Heart left ventricle (tissue), 13 donors: ENCODE results near the gene GABBR2.

ENCODE experiments used
- CTCF ChIP-seq, 12 donors: fragments of 200-600 bp; sonication (generic) in 4 of 12; IDR thresholded peaks; one replicate each; pipeline versions ENCODE4 v1.5.0 to v1.8.0; 2018 to 2022; ENCODE audit warnings: antibody characterized with exemption in 12 of 12, mild to moderate bottlenecking in 5 of 12
- POLR2A ChIP-seq, 2 donors: fragments of 450-650 bp; IDR thresholded peaks; one replicate each; pipeline ENCODE4 v1.6.1; 2017; ENCODE audit warnings: antibody characterized with exemption in 2 of 2, mild to moderate bottlenecking in 2 of 2, moderate library complexity in 2 of 2
- donor health status: ischemic (EF 13 %, LVEDD 7.1; RV severe dilation, severe dysfunction).
- donor health status: DM: no; HTN: yes; CAD: no.
- donor health status: DM: no; HTN: no; CAD: no.
- donor health status: ischemic (EF 25% LVEDD 6.9; RV normal size, moderate dysfunction).
- donor health status: ischemic (EF 25% LVEDD 5.7; RV mildly dilated, moderate dysfunction).
- donor health status: ischemic (EF 35%, LVEDD 5.7; RV mildly dilated, moderate dysfunction).
- donor health status: nonischemic (EF 11% LVEDD 7.7; RV severe dilation, severe dysfunction).
- donor health status: DM: yes; HTN: yes; CAD: no.
- donor health status: PGD.
- donor health status: ischemic (EF 29% LVEDD 5.4; RV normal size, mild dysfunction).
- donor health status: nonischemic (EF 23%, LVEDD 6.1; RV moderate dilation, normal function).

GRCh38 chr9:98361645-98362044 lies 347.1 kb downstream of the GABBR2 start:
- TF ChIP-seq CTCF (IDR thresholded peaks at IDR 0.05) (no peak), POLR2A (IDR thresholded peaks at IDR 0.05) (no peak)
